Fibroblast of gingiva (primary cell): ENCODE results near the gene TXNDC16.

Experiments
- DNase-seq: peaks from one replicate; pipeline ENCODE4 v3.0.0-alpha.2; 2011; ENCODE audit warnings: low read depth

TXNDC16 gene

GRCh38 chr14:52391881-52392615 lies 160.3 kb downstream of the TXNDC16 start:
- DNase-seq: peak; percentile 91
